LNCAP (cell line): ENCODE data around the gene EXOC6B.

Experiments used
- TF ChIP-seq, protein P1 (sequence below): fragments of 450-650 bp; IDR thresholded peaks from 2 replicates; pipeline ENCODE4 v1.5.1; 2017; ENCODE audit warnings: mild to moderate bottlenecking

EXOC6B gene

DNA sequence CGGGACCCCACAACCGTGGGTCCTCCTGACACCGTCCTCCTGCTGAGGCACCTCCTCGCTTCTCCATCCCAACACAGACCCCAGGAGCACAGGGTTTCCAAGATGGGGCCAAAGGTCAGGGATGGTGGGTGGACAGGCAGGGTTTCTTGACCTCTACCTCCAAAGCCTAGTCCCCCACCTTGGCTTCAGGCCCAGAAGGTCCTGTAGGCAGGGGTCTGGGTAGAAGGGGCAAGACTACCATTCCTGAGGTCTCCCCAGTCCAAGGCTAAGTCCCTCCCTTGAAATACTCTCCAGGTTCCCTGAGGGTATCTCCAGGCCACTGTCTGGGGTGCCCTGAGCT is 685.2 kb downstream of the EXOC6B start:
- TF ChIP-seq, protein P1, sequence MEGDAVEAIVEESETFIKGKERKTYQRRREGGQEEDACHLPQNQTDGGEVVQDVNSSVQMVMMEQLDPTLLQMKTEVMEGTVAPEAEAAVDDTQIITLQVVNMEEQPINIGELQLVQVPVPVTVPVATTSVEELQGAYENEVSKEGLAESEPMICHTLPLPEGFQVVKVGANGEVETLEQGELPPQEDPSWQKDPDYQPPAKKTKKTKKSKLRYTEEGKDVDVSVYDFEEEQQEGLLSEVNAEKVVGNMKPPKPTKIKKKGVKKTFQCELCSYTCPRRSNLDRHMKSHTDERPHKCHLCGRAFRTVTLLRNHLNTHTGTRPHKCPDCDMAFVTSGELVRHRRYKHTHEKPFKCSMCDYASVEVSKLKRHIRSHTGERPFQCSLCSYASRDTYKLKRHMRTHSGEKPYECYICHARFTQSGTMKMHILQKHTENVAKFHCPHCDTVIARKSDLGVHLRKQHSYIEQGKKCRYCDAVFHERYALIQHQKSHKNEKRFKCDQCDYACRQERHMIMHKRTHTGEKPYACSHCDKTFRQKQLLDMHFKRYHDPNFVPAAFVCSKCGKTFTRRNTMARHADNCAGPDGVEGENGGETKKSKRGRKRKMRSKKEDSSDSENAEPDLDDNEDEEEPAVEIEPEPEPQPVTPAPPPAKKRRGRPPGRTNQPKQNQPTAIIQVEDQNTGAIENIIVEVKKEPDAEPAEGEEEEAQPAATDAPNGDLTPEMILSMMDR: no peak

DNA sequence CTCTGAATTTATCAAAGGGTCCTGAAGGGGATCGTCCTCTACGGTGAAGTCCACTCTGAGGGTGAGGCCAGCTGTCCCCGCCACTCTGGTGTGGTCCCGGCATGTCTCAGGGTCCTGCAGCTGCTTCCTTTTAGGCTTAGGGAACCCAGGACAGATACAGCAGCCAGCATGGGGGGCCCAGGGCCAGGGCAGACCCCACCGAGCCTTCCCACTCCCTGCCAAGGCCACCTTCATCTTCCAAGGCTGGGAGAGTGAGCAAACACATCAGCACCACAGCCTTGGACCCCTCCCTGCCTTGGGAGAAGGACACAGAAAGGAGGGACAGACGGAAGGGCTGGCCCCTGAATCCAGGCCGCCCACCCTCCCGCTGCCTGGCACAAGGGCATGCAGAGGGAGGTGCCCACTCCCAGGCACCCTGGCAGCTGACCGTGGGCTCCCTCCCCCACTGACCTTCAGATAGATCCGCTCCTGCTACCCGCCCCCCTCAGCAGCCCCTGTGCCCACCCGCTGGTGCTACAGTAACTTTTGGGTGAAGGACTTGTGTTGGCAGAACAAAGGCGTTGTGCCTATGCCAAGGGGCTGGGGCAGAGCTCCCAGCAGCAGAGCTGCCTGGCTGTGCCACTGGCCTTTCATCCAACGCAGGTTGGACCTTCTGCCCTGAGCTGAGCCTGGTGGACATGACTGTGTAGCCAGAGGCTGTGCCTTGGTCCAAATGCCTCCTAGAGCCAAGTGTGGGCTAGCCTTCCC is 685.8 kb downstream of the EXOC6B start:
- TF ChIP-seq, protein P1: no peak

DNA sequence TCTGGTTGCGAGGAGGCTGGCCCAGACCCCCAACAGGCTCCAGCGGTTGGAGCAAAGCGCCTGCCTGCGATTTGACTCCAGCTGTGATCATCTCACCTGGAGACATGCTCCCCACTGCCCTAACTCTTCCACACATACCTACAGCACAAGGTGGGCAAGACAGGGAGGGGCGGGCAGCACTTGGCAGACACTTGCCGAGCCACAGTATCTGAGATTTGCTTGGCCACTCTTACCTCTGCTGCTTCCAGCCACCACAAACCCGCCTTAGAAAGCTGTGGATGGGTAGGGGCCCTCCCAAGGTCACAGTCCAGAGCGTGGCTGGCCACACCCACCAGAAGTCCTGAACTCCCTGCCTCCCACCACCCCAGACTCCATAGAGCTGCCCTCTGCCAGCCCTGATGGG is 686.4 kb downstream of the EXOC6B start:
- TF ChIP-seq, protein P1: no peak

DNA sequence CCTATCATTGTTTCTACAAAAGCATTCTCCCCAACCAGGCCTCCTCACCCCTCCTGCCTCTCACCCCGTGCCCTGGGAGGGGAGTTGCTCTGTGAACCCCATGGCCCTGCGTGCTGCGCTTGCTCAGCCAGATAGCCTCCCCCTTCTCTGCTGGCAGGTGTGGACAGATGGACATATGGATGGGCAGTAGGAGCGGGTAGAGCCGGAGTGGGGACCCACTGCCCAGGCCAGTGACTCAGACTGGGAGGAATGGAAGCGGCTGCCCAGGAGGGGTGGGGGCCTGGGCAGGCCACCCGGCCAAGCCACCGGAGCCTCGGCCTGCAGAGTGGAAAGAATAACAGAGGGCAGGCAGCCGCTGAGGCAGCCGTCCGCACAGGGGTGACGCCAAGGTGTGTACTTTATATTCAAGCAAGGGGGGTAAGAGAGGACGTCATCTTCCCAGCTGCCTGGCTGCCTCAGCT is 686.9 kb downstream of the EXOC6B start:
- TF ChIP-seq, protein P1: no peak

DNA sequence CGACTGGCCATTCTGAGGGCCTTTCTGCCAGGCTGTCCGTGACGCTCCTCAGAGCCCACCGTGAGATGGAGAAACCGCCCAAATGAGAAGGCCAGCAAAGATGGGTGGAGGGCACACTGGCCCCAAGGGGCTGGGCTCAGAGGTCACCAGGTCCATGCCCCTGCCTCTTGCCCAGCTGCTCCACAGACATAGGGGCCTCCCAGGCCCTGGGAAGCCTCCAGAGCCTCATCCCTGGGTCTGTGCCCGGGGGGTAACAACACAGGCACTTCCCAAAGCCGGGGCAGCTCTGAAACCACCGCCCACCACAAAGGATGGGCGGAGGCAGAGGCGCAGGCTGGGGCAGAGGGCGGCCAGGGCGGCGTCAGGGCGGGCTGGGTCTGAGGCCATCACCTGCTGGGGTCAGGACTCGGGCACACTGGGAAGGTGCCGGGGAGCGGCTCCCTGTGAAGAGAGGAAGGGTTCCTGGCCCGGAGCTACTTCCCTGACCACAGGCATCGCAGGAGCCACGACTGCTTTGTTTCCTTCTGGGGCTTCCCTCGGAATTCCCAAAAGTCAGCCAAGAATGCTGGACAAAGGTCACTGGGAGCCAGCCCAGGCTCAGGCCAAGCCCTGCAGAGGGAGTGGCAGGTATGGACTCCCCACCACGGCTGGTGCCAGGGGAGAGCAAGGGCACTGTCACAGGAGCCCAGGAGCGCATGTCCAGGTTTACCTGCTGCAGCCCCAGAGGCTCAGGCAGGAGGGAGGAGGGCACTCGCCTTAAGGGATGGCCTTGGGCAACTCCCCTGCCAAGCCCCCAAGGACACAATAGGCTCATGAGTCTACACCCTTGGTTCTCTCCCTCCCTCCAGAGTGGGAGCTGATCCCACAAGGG is 687.6 kb downstream of the EXOC6B start:
- TF ChIP-seq, protein P1: no peak

DNA sequence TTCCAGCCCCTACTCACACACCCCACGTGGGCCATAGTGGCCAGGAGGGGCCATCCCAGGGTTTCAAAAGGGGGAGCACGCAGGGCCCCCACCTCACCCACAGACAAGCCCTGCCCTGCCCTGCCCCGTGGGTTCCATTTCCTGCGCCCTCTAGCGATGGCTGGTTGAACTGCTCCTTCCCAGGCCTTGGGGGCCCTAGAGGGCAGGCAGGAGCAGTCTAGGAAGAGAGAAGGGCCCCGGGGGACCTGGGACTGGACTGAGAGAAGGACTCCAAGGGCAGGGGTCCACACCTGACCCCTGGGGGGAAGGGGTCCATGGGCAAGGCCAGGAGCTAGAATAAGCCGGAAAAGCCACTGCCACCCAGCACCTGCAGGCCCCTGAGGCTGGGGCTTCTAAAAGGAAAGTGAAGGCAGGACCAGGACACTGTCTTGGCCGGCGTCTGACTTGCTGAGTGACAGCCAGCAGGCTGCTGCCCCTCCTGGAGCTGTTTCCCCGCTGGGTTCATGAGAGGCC is 688.3 kb downstream of the EXOC6B start:
- TF ChIP-seq, protein P1: peak; percentile 81

DNA sequence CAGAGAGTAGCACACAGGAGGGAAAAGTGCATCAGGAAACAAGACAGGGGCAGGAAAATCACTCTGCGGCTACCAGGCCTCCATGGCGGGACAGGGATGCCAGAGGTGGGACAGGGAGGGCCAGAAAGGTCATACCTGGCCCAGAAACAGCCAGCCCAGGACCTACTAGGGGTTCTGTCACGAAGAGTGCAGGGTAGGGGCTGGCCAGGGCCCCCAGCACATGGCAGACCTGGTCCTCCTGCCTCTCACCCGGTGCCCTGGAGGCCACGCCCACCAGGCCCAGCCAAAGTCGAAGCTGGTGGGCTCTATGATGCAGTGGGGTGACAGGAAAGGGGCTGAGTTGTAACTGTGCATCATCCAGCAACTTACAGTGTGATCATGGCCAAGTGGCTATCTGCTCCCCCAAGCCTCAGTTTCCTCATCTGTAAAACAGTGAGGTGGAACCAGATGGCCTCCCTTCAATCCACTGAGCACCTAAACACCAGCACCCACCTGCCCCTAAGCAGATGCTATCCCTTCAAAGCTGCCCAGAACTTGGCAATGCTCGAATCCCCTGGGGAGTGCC is 688.8 kb downstream of the EXOC6B start:
- TF ChIP-seq, protein P1: no peak
